Measurements from ENCODE around the gene IFNA8.

DNA sequence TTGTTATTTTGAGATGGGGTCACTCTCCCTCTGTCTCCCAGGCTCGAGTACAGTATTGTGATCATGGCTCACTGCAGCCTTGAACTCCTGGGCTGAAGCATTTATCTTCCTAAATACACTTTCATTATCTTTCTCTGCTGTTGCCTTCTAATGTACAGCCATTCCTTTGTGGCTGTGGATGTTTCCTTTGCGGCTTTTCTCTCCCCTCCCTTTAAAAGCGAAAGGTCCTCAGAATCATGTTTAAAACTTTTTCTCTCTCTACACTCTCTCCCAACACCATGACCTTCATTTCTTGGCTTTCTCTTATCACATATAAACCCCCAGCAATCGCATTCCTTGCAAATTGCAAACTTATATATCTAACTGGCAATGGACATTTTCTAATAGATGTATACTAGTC lies 25.3 kb upstream of the IFNA8 start:
- TF ChIP-seq, protein P1, sequence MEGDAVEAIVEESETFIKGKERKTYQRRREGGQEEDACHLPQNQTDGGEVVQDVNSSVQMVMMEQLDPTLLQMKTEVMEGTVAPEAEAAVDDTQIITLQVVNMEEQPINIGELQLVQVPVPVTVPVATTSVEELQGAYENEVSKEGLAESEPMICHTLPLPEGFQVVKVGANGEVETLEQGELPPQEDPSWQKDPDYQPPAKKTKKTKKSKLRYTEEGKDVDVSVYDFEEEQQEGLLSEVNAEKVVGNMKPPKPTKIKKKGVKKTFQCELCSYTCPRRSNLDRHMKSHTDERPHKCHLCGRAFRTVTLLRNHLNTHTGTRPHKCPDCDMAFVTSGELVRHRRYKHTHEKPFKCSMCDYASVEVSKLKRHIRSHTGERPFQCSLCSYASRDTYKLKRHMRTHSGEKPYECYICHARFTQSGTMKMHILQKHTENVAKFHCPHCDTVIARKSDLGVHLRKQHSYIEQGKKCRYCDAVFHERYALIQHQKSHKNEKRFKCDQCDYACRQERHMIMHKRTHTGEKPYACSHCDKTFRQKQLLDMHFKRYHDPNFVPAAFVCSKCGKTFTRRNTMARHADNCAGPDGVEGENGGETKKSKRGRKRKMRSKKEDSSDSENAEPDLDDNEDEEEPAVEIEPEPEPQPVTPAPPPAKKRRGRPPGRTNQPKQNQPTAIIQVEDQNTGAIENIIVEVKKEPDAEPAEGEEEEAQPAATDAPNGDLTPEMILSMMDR (optimal IDR thresholded peaks at IDR 0.05 in 1 of 3, IDR thresholded peaks at IDR 0.05 in 1 of 3, conservative IDR thresholded peaks at IDR 0.05 in 1 of 3; ENCODE audit: extremely low read depth in 1 of 3, insufficient read depth in 2 of 3, low read length in 3 of 3): no peak
- TF ChIP-seq EZH2 (IDR thresholded peaks at IDR 0.05; ENCODE audit: low read length): no peak

Data from keratinocyte (primary cell).